Neural cell (in vitro differentiated cells): ENCODE measurements around the gene ZMYM5. TPM values are rescaled to one million over a fixed set of nuclear protein-coding genes. Genes with fewer than 3 reads are reported as not detected.
"Not testable (repeated sequence)": the region's sequence is repeated elsewhere in the genome, so short reads cannot be mapped to it uniquely, and the experiment has no call there.

Source experiments
- H2AFZ ChIP-seq: fragments of 200-600, 300-800 bp; sonication (generic), shearing (Covaris generic); 2 replicates; pipeline ENCODE4 v1.6.0; 2014; ENCODE audit warnings: low read depth, mild to moderate bottlenecking, antibody characterized with exemption, low read length, moderate library complexity
- H3F3A ChIP-seq: fragments of 200-600 bp; shearing (Covaris generic); 2 replicates; pipeline ENCODE4 v1.6.1; 2016; ENCODE audit warnings: mild to moderate bottlenecking, moderate library complexity, mixed read lengths, antibody characterized with exemption, low read length; ENCODE audit not compliant: insufficient read depth, poor library complexity, severe bottlenecking
- H3K27ac ChIP-seq: fragments of 200-600, 300-800 bp; sonication (generic), shearing (Covaris generic); 2 replicates; pipeline ENCODE4 v1.5.1; 2014; ENCODE audit warnings: mild to moderate bottlenecking, low read length, moderate library complexity
- H3K27me3 ChIP-seq: fragments of 300-800, 200-600 bp; sonication (generic), shearing (Covaris generic); 2 replicates; pipeline ENCODE4 v1.6.0; 2014; ENCODE audit warnings: mild to moderate bottlenecking, low read depth, low read length, moderate library complexity; ENCODE audit not compliant: insufficient read depth
- H3K36me3 ChIP-seq: fragments of 300-800, 200-600 bp; sonication (generic), shearing (Covaris generic); 2 replicates; pipeline ENCODE4 v1.5.1; 2014; ENCODE audit warnings: mild to moderate bottlenecking, antibody characterized with exemption, low read length, moderate library complexity; ENCODE audit not compliant: insufficient read depth
- H3K4me2 ChIP-seq: fragments of 300-800, 200-600 bp; sonication (generic), shearing (Covaris generic); 2 replicates; pipeline ENCODE4 v1.6.0; 2014; ENCODE audit warnings: mild to moderate bottlenecking, low read length
- H3K4me3 ChIP-seq: fragments of 300-800, 200-600 bp; sonication (generic), shearing (Covaris generic); 2 replicates; pipeline ENCODE4 v1.5.1; 2014; ENCODE audit warnings: mild to moderate bottlenecking, low read length, moderate library complexity
- H3K79me2 ChIP-seq: fragments of 200-600 bp; shearing (Covaris generic); replicated peaks from 2 replicates; pipeline ENCODE4 v1.6.0; 2014; ENCODE audit warnings: mild to moderate bottlenecking, low read length, moderate library complexity; ENCODE audit not compliant: insufficient read depth
- H3K9ac ChIP-seq: fragments of 300-800, 200-600 bp; sonication (generic), shearing (Covaris generic); 2 replicates; pipeline ENCODE4 v1.6.1; 2016; ENCODE audit warnings: mild to moderate bottlenecking, low read length, mixed read lengths
- H3K9me2 ChIP-seq: fragments of 200-600 bp; shearing (Covaris generic); 2 replicates; pipeline ENCODE4 v1.6.1; 2016; ENCODE audit warnings: mild to moderate bottlenecking, low read length, mixed read lengths; ENCODE audit not compliant: insufficient read depth
- H3K9me3 ChIP-seq: fragments of 200-600, 300-800 bp; sonication (generic), shearing (Covaris generic); 2 replicates; pipeline ENCODE4 v1.6.1; 2016; ENCODE audit warnings: mild to moderate bottlenecking, mixed run types, low read length, moderate library complexity, mixed read lengths
- H4K20me1 ChIP-seq: fragments of 200-600 bp; shearing (Covaris generic); 2 replicates; pipeline ENCODE4 v1.6.1; 2016; ENCODE audit warnings: mild to moderate bottlenecking, mixed run types; ENCODE audit not compliant: insufficient read depth
- EP300 ChIP-seq: fragments of 450-650 bp; conservative IDR thresholded peaks from 2 replicates; pipeline ENCODE4 v1.6.1; 2014; ENCODE audit warnings: antibody characterized with exemption, mild to moderate bottlenecking, moderate library complexity; ENCODE audit not compliant: poor library complexity, severe bottlenecking
- EZH2 ChIP-seq: fragments of 200-600, 300-800 bp; shearing (Covaris generic), sonication (generic); IDR thresholded peaks from 2 replicates; pipeline ENCODE4 v1.6.1; 2014; ENCODE audit warnings: antibody characterized with exemption, low read length, borderline replicate concordance, mild to moderate bottlenecking; ENCODE audit not compliant: insufficient read depth, poor library complexity, severe bottlenecking
- MXI1 ChIP-seq: fragments of 450-650 bp; conservative IDR thresholded peaks from 2 replicates; pipeline ENCODE4 v1.6.1; 2014; ENCODE audit warnings: antibody characterized with exemption, mild to moderate bottlenecking; ENCODE audit not compliant: poor library complexity, severe bottlenecking
- POLR2AphosphoS5 ChIP-seq: IDR thresholded peaks from 2 replicates; pipeline ENCODE4 v1.6.1; 2012
- RAD21 ChIP-seq: fragments of 450-650 bp; conservative IDR thresholded peaks from 2 replicates; pipeline ENCODE4 v1.6.1; 2014; ENCODE audit warnings: antibody characterized with exemption, mild to moderate bottlenecking, moderate library complexity
- REST ChIP-seq: IDR thresholded peaks from 2 replicates; pipeline ENCODE4 v1.6.1; 2012; ENCODE audit warnings: borderline replicate concordance
- SMC3 ChIP-seq: fragments of 450-650 bp; conservative IDR thresholded peaks from 2 replicates; pipeline ENCODE4 v1.6.1; 2014; ENCODE audit warnings: antibody characterized with exemption, mild to moderate bottlenecking, moderate library complexity; ENCODE audit not compliant: poor library complexity
- TAF1 ChIP-seq: IDR thresholded peaks from 2 replicates; pipeline ENCODE4 v1.6.1; 2012; ENCODE audit warnings: low read depth
- polyA plus RNA-seq: library from polyadenylated mRNA; depleted of rRNA; stranded (reverse); fragments of >200 nt; gene quantifications from 2 replicates; pipeline ENCODE4 v1.2.3, GENCODE V29; 2014
- TF ChIP-seq, protein P1 (sequence below): fragments of 450-650 bp; IDR thresholded peaks from 2 replicates; pipeline ENCODE4 v1.5.1; 2014; ENCODE audit warnings: antibody characterized with exemption, mild to moderate bottlenecking, moderate library complexity; ENCODE audit not compliant: poor library complexity, severe bottlenecking

ZMYM5 gene
- polyA plus RNA-seq, 1 donor from 2014 or later, result 26.1 TPM

GRCh38 chr13:19908350-19908986 is 45.0 kb upstream of the ZMYM5 start:
- no peaks in the 10 kb centered on the region for H4K20me1 ChIP-seq
- H3K9ac ChIP-seq, result no peak overlapping the region
- no peaks in the 10 kb centered on the region for H3F3A ChIP-seq
- no peak overlapping the region for H3K27ac ChIP-seq
- no peaks in the 10 kb centered on the region for H3K36me3 ChIP-seq
- H3K79me2 ChIP-seq, result no peaks in the 10 kb centered on the region
- H3K9me2 ChIP-seq, result no peaks in the 10 kb centered on the region
- TF ChIP-seq POLR2AphosphoS5, result no peak
- TF ChIP-seq, protein P1, sequence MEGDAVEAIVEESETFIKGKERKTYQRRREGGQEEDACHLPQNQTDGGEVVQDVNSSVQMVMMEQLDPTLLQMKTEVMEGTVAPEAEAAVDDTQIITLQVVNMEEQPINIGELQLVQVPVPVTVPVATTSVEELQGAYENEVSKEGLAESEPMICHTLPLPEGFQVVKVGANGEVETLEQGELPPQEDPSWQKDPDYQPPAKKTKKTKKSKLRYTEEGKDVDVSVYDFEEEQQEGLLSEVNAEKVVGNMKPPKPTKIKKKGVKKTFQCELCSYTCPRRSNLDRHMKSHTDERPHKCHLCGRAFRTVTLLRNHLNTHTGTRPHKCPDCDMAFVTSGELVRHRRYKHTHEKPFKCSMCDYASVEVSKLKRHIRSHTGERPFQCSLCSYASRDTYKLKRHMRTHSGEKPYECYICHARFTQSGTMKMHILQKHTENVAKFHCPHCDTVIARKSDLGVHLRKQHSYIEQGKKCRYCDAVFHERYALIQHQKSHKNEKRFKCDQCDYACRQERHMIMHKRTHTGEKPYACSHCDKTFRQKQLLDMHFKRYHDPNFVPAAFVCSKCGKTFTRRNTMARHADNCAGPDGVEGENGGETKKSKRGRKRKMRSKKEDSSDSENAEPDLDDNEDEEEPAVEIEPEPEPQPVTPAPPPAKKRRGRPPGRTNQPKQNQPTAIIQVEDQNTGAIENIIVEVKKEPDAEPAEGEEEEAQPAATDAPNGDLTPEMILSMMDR, result no peak
- TF ChIP-seq EP300, result no peak
- TF ChIP-seq RAD21, result no peak
- no peak for TF ChIP-seq EZH2
- no peak for TF ChIP-seq TAF1
- no peak for TF ChIP-seq MXI1
- no peak for TF ChIP-seq REST
- TF ChIP-seq SMC3, result no peak
- H3K9me3 ChIP-seq, result no peaks in the 10 kb centered on the region
- no peaks in the 10 kb centered on the region for H3K27me3 ChIP-seq
- H3K4me2 ChIP-seq, result no peak overlapping the region
- no peak overlapping the region for H3K4me3 ChIP-seq
- H2AFZ ChIP-seq, result no peak overlapping the region

DNA sequence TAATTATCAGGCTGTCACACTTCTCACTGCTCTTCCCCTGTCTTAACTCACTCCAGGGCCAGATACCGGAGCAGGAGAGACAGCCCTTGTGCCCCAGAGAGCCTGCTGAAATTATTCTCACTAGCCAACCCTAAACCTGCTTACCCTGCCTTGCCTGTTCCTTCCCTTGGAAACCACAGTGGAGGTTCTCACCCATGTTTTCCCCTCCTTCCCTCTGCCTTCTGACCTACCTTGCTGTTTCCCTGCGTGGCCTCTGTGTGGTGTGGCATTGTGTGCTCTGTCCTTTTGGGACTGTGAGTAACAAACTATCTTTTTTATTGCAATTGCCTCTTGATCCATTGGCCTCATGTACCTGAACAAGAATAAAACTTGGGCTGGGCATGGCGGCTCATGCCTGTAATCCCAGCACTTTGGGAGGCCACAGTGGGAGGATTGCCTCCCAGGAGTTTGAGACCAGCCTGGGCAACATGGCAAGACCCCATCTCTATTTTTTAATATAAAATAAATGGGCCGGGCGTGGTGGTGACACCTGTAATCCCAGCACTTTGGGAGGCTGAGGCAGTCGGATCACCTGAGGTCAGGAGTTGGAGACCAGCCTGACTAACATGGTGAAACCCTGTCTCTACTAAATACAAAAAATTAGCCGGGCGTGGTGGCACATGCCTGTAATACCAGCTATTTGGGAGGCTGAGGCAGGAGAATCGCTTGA is 42.2 kb upstream of the ZMYM5 start:
- not testable (repeated sequence) for H2AFZ ChIP-seq, H3K36me3 ChIP-seq, H3K9me2 ChIP-seq, H3K4me3 ChIP-seq, H4K20me1 ChIP-seq, H3K27ac ChIP-seq, H3K9me3 ChIP-seq, H3K79me2 ChIP-seq, H3K27me3 ChIP-seq, H3F3A ChIP-seq, H3K9ac ChIP-seq, H3K4me2 ChIP-seq
